Testis (tissue), 3 donors: Measurements from ENCODE around the gene HECW1. TPM values are rescaled to one million over a fixed set of nuclear protein-coding genes. Genes with fewer than 3 reads are reported as not detected.

Experiments
- DNase-seq: peaks from one replicate; pipeline ENCODE4 v3.0.0-alpha.2; 2019
- H3K27ac ChIP-seq, 2 donors: fragments of 200-600 bp; sonication (generic); one replicate each; pipeline ENCODE4 v1.5.1; 2019
- H3K27me3 ChIP-seq: fragments of 200-600 bp; sonication (generic); one replicate; pipeline ENCODE4 v1.5.1; 2019
- H3K36me3 ChIP-seq: fragments of 200-600 bp; sonication (generic); one replicate; pipeline ENCODE4 v1.5.1; 2017; ENCODE audit warnings: low read depth; ENCODE audit errors: missing control alignments
- H3K4me1 ChIP-seq: fragments of 200-600 bp; sonication (generic); one replicate; pipeline ENCODE4 v1.5.1; 2019
- H3K4me3 ChIP-seq, 2 donors: fragments of 200-600 bp; sonication (generic); one replicate each; pipeline ENCODE4 v1.5.1; 2017 to 2019
- H3K9me3 ChIP-seq: fragments of 200-600 bp; sonication (generic); one replicate; pipeline ENCODE4 v1.5.1; 2017
- CTCF ChIP-seq, 3 experiments: fragments of 450-650 bp in 2 of 3; fragments of 200-600 bp in 1 of 3; sonication (generic) in 1 of 3; IDR thresholded peaks; one replicate each; pipeline ENCODE4 v1.5.1; 2016 to 2019; ENCODE audit warnings: antibody characterized with exemption in 3 of 3, mild to moderate bottlenecking in 2 of 3, moderate library complexity in 1 of 3
- POLR2A ChIP-seq: fragments of 450-650 bp; IDR thresholded peaks from one replicate; pipeline ENCODE4 v1.6.1; 2017; ENCODE audit warnings: antibody characterized with exemption, mild to moderate bottlenecking, moderate library complexity
- WGBS, 2 donors: methylation state at CpG; one replicate each; pipeline ENCODE4 v1.1.5; 2018; 5-methylcytosine and 5-hydroxymethylcytosine counted together
- intact Hi-C: fragments of 100-400 bp; cut with DNase I; formaldehyde crosslinking; loops from one replicate; pipeline ENCODE4 v1.15.1; 2023; ENCODE audit warnings: low total_unique reads
- polyA plus RNA-seq: library from polyadenylated mRNA; stranded (reverse); fragments of 350-450 nt; fragmentation: Illumina TruSeq; extraction: RNeasy Lipid Tissue Mini Kit (QIAGEN cat#74804); gene quantifications from one replicate; pipeline ENCODE4 v1.2.3, GENCODE V29; 2014; ENCODE audit warnings: low read depth, low replicate concordance; ENCODE audit not compliant: insufficient read depth
- total RNA-seq, 2 donors: library from RNA; depleted of rRNA; stranded (reverse); fragments of >200 nt; gene quantifications; one replicate each; pipeline ENCODE4 v1.2.3, GENCODE V29; 2016

Gene HECW1
- total and polyA plus RNA-seq, 3 donors from 2014 or later: 3.2 to 14.5 (median 5.0) TPM

DNA sequence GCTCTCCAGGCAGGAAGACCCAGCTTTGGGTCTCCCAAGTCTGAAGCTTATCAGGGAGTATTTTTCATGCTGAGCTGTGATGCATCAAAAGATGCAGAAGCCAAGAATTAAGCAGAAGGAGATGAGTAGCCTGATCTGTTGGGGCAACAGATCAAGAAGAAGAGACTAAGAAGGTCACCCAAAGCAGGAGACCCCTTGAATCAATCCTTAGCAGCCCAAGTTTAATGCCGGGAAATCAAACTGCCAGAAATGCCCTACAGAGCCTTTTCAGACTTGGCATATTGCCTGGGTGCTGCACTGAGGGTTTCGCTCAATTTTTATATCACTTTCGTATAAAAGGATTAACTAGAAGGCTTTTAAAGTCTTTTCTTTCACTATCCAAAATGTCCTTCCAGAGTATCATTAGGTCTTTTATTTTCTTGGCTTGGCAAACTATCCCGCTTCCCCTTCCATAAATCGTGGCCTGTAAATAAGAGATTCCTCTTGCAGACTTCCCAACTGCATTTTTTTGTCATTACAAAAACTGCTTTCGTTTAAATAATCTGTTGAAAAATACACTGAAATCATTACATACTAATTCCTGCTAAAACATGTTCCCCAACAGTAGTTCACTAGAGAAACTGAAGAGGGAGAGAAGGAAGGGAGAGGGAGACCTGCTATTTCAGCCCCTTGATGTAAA is 421.5 kb downstream of the HECW1 start:
- DNase-seq: no peak
- TF ChIP-seq CTCF (IDR thresholded peaks at IDR 0.05): no peak
- no peak for TF ChIP-seq POLR2A
- H3K9me3 ChIP-seq: no peaks in the 10 kb centered on the region
- WGBS, 2 donors: 52 to 59% methylated on average over 6 of the region's 6 CpGs
- intact Hi-C loops: no loop called here
- H3K27ac ChIP-seq: no peak overlapping the region
- no peaks in the 10 kb centered on the region for H3K36me3 ChIP-seq
- no peak overlapping the region for H3K4me3 ChIP-seq
- no peaks in the 10 kb centered on the region for H3K4me1 ChIP-seq
- no peaks in the 10 kb centered on the region for H3K27me3 ChIP-seq

- DNase-seq: no peak
- intact Hi-C loops: no loop called here
- H3K27me3 ChIP-seq: no peaks in the 10 kb centered on the region
- H3K9me3 ChIP-seq: no peaks in the 10 kb centered on the region
- no peak overlapping the region for H3K4me3 ChIP-seq
- 88 to 93% methylated on average over 4 of the region's 4 CpGs for WGBS, 2 donors
- H3K36me3 ChIP-seq: no peaks in the 10 kb centered on the region
- H3K27ac ChIP-seq: no peak overlapping the region
- H3K4me1 ChIP-seq: no peaks in the 10 kb centered on the region
- TF ChIP-seq POLR2A: no peak
- TF ChIP-seq CTCF (IDR thresholded peaks at IDR 0.05): no peak
Measured at GRCh38 chr7:43535031-43535451, 422.6 kb downstream of the HECW1 start.

GRCh38 chr7:43535810-43536585 is 423.6 kb downstream of the HECW1 start:
- no peak overlapping the region for H3K4me3 ChIP-seq
- TF ChIP-seq CTCF (IDR thresholded peaks at IDR 0.05): no peak
- TF ChIP-seq POLR2A: no peak
- no peaks in the 10 kb centered on the region for H3K27me3 ChIP-seq
- WGBS, 2 donors: 74 to 81% methylated on average over 6 of the region's 6 CpGs
- no peak overlapping the region for H3K27ac ChIP-seq
- H3K4me1 ChIP-seq: no peaks in the 10 kb centered on the region
- no peak for DNase-seq
- H3K36me3 ChIP-seq: no peaks in the 10 kb centered on the region
- no peaks in the 10 kb centered on the region for H3K9me3 ChIP-seq
- intact Hi-C loops: no loop called here

GRCh38 chr7:43536773-43537172 is 424.3 kb downstream of the HECW1 start:
- H3K4me3 ChIP-seq: no peak overlapping the region
- H3K36me3 ChIP-seq: no peaks in the 10 kb centered on the region
- intact Hi-C loops: no loop called here
- no peak for DNase-seq
- whole genome bisulfite sequencing, 2 donors: 55 to 73% methylated on average over 8 to 15 of the region's 15 CpGs
- H3K4me1 ChIP-seq: no peaks in the 10 kb centered on the region
- no peak overlapping the region for H3K27ac ChIP-seq
- TF ChIP-seq CTCF (IDR thresholded peaks at IDR 0.05) (no peak), POLR2A (no peak)
- H3K27me3 ChIP-seq: no peaks in the 10 kb centered on the region
- H3K9me3 ChIP-seq: no peaks in the 10 kb centered on the region
